Activated CD4-positive, CD25-positive, alpha-beta regulatory T cell treated with anti-CD3 and anti-CD28 coated beads, Interleukin-2, amount 50 U/mL, for 72 hours (primary cell): ENCODE results near the gene SLC26A11.
"Not testable (repeated sequence)": the region's sequence is repeated elsewhere in the genome, so short reads cannot be mapped to it uniquely, and the experiment has no call there.

Source experiments
- DNase-seq: peaks from one replicate; pipeline ENCODE4 v3.0.0; 2021

SLC26A11 gene

GRCh38 chr17:80287806-80288567 lies 67.8 kb downstream of the SLC26A11 start:
- DNase-seq: no peak

- no peak for DNase-seq
Measured at GRCh38 chr17:80289616-80290015, 69.4 kb downstream of the SLC26A11 start.

GRCh38 chr17:80290156-80290555 lies 69.9 kb downstream of the SLC26A11 start:
- DNase-seq: no peak

GRCh38 chr17:80291260-80291659 lies 71.0 kb downstream of the SLC26A11 start:
- DNase-seq: no peak

DNA sequence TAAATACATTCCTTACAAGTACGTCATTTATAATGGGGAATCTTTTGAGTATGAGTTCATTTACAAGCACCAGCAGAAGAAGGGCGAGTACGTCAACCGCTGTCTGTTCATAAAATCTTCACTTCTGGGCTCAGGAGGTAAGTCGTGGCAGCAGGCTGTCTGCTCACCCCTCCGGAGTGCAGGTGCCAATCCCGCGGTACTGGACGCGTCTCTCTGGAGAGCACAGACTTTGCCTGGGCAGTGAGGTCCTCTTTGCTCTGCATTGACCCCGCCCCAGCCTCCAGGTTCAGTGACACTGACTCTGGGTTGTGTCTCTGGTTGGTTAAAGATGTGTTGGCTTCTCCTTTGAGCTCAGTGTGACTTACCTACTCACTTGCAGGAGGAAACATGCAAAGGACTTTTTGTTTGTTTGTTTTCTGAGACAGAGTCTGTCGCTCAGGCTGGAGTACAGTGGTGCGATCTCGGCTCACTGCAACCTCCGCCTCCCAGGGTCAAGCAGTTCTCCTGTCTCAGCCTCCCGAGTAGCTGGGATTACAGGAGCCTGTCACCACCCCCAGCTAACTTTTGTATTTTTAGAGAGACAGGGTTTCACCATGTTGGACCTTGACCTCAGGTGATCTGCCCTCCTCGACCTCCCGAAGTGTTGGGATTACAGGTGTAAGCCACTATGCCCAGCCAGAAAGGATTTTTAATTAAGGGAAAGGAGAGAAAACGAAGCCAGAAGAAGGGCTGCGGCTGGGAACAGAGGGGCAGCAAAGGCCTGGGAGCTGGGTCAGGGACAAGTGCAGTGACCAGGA lies 71.7 kb downstream of the SLC26A11 start:
- no peak for DNase-seq

DNA sequence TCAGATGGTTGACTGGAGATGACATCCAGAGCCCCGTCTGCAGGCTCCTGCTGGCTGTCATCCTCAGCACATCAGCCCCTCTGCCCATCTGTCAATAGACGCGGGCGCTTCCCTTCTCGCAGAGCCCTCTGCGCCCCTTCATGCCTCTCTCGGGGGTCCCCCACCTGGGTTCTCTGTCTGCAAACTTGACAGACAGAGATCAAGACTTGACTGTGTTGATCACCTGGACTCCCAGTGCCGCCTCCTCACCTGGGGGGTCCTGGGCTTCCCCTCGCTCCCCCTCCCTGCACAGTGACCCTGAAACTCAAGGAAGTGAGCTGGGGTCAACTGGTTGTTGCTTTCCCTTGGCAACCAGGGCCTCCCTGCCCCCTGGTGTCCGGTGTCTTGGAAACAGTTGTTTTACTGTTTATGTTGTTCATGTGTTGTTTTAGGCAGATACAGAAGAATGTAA lies 72.3 kb downstream of the SLC26A11 start:
- DNase-seq: no peak

GRCh38 chr17:80294210-80294609 lies 74.0 kb downstream of the SLC26A11 start:
- DNase-seq: no peak

GRCh38 chr17:80294653-80295052 lies 74.4 kb downstream of the SLC26A11 start:
- no peak for DNase-seq

DNA sequence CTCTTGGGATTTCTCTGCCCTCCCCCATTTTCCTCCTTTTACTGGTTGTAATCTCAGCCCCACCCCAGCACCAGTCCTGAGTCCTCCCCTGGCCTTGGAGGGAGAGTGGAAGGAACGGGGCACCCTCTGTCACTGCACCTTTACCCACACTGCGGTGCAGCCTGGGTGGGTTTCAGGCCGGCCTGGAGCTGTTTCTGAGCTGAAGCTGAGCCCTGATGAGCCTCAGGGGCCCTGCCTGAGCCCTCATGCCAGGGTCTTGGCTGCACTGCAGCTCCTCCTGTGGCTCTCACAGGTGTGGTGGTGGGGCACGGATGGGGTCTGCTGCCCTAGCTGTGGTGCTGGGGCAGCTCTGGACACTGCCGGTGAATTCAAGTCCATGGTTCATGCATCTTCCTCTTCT lies 74.9 kb downstream of the SLC26A11 start:
- no peak for DNase-seq

GRCh38 chr17:80295559-80295958 lies 75.3 kb downstream of the SLC26A11 start:
- DNase-seq: no peak

DNA sequence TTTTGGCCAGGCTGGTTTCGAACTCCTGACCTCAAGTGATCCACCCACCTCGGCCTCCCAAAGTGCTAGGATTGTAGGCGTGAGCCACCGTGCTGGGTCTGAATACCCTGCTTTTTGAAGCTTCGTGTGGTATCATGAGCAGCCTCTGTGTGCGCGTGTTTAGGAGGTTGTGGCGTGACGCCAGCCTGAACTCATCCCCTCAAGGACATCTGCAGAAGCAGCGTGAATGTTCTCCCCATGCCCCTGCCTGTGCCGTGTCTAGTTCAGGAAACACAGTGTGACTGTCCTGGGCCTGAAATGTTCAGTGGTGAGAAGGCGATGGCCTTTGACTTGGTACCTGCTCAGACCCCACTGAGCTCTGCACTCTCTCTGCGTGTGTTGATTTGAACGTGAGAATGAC lies 76.0 kb downstream of the SLC26A11 start:
- no peak for DNase-seq

GRCh38 chr17:80297996-80298560 lies 77.9 kb downstream of the SLC26A11 start:
- DNase-seq: no peak

GRCh38 chr17:80299350-80300100 lies 79.3 kb downstream of the SLC26A11 start:
- not testable (repeated sequence) for DNase-seq

GRCh38 chr17:80300756-80301155 lies 80.5 kb downstream of the SLC26A11 start:
- DNase-seq: not testable (repeated sequence)
